ENCODE measurements around the gene COPZ2.

DNA sequence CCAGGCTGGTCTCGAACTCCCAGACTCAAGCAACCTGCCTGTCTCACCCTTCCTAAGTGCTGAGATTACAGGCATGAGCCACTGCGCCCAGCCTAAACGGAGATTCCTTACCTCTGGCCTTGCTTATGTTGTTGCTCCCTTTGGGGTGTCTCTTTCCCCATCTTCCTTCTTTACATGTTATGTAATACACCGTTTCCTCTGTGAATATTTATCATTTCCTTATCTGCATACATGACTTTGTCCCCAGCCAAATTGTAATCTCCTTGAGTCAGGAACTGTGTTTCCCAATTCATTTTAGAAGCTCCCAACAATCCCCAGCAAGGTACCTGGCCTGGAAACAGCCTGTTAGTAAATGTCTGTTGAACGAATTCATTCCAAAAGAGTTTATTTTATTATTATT is 15.7 kb downstream of the COPZ2 start:
- TF ChIP-seq POLR2A (IDR thresholded peaks at IDR 0.05; ENCODE audit: low read length) (no peak), GATA1 (IDR thresholded peaks at IDR 0.05; ENCODE audit: low read depth, low read length) (no peak)

Measured in erythroblast (primary cell).